GM23248 (cell line): ENCODE measurements around the gene KDELR1. TPM values are rescaled to one million over a fixed set of nuclear protein-coding genes. Genes with fewer than 3 reads are reported as not detected.

Experiments used
- DNase-seq: peaks from one replicate; pipeline ENCODE4 v3.0.0-alpha.2; 2015
- H2AFZ ChIP-seq: fragments of 200-600 bp; sonication (generic); 2 replicates; pipeline ENCODE4 v1.6.1; 2016; ENCODE audit warnings: antibody characterized with exemption
- H3F3A ChIP-seq: fragments of 200-600 bp; sonication (generic); 2 replicates; pipeline ENCODE4 v1.6.1; 2016; ENCODE audit warnings: mild to moderate bottlenecking, antibody characterized with exemption, mixed run types; ENCODE audit not compliant: insufficient read depth
- H3K27ac ChIP-seq: fragments of 200-600 bp; sonication (generic); 2 replicates; pipeline ENCODE4 v1.5.1; 2016; ENCODE audit warnings: mild to moderate bottlenecking
- H3K27me3 ChIP-seq: fragments of 200-600 bp; sonication (generic); replicated peaks from 2 replicates; pipeline ENCODE4 v1.6.1; 2016; ENCODE audit warnings: mild to moderate bottlenecking; ENCODE audit not compliant: insufficient read depth
- H3K36me3 ChIP-seq: fragments of 200-600 bp; sonication (generic); 2 replicates; pipeline ENCODE4 v1.6.1; 2016; ENCODE audit warnings: low read depth, mild to moderate bottlenecking
- H3K4me1 ChIP-seq: fragments of 200-600 bp; sonication (generic); 2 replicates; pipeline ENCODE4 v1.6.1; 2016; ENCODE audit warnings: mild to moderate bottlenecking; ENCODE audit not compliant: insufficient read depth
- H3K4me2 ChIP-seq: fragments of 200-600 bp; sonication (generic); one replicate; pipeline ENCODE4 v1.6.1; 2016; ENCODE audit warnings: mild to moderate bottlenecking; ENCODE audit not compliant: unreplicated experiment
- H3K4me3 ChIP-seq: fragments of 200-600 bp; sonication (generic); 2 replicates; pipeline ENCODE4 v1.5.1; 2016; ENCODE audit warnings: mild to moderate bottlenecking
- H3K79me2 ChIP-seq: fragments of 200-600 bp; sonication (generic); 2 replicates; pipeline ENCODE4 v1.6.1; 2016; ENCODE audit warnings: mild to moderate bottlenecking; ENCODE audit not compliant: insufficient read depth
- H3K9ac ChIP-seq: fragments of 200-600 bp; sonication (generic); 2 replicates; pipeline ENCODE4 v1.6.1; 2016; ENCODE audit warnings: mild to moderate bottlenecking
- H3K9me2 ChIP-seq: fragments of 200-600 bp; sonication (generic); 2 replicates; pipeline ENCODE4 v1.6.1; 2016; ENCODE audit warnings: mixed run types, mild to moderate bottlenecking, moderate library complexity; ENCODE audit not compliant: insufficient read depth
- H3K9me3 ChIP-seq: fragments of 200-600 bp; sonication (generic); one replicate; pipeline ENCODE4 v1.6.1; 2017; ENCODE audit warnings: low read depth
- H4K20me1 ChIP-seq: fragments of 200-600 bp; sonication (generic); 2 replicates; pipeline ENCODE4 v1.6.0; 2016; ENCODE audit not compliant: insufficient read depth
- EZH2 ChIP-seq: fragments of 200-600 bp; sonication (generic); IDR thresholded peaks from 2 replicates; pipeline ENCODE4 v1.6.1; 2018; ENCODE audit warnings: antibody characterized with exemption, mild to moderate bottlenecking; ENCODE audit not compliant: insufficient read depth, poor library complexity, severe bottlenecking
- EZH2phosphoT487 ChIP-seq: fragments of 200-600 bp; sonication (generic); IDR thresholded peaks from 2 replicates; pipeline ENCODE4 v1.6.1; 2018; ENCODE audit warnings: antibody characterized with exemption, moderate library complexity, mild to moderate bottlenecking, low read depth; ENCODE audit not compliant: insufficient read depth
- WGBS, 2 experiments: methylation state at CpG; one replicate each; pipeline ENCODE4 v1.1.6; 2015 to 2017; ENCODE audit warnings: low lambda C conversion rate in 2 of 2, low coverage in 1 of 2; ENCODE audit errors: missing lambda C conversion rate in 2 of 2; 5-methylcytosine and 5-hydroxymethylcytosine counted together
- in situ Hi-C: fragments of 300-500 bp; cut with MboI; formaldehyde crosslinking; loops from 2 replicates; pipeline ENCODE4 v1.15.0; 2020
- polyA plus RNA-seq: library from polyadenylated mRNA; unstranded; fragments of >200 nt; fragmentation: Nextera tagmentation; extraction: Ambion mirVana; gene quantifications from 2 replicates; pipeline ENCODE4 v1.2.1, GENCODE V29; 2016
- total RNA-seq: library from RNA; depleted of rRNA; stranded (reverse); fragments of >200 nt; shearing (Covaris generic); gene quantifications from 2 replicates; pipeline ENCODE4 v1.2.3, GENCODE V29; 2014

KDELR1 gene
- total and polyA plus RNA-seq, 2 experiments from 2014 or later = 170 to 231 TPM

DNA sequence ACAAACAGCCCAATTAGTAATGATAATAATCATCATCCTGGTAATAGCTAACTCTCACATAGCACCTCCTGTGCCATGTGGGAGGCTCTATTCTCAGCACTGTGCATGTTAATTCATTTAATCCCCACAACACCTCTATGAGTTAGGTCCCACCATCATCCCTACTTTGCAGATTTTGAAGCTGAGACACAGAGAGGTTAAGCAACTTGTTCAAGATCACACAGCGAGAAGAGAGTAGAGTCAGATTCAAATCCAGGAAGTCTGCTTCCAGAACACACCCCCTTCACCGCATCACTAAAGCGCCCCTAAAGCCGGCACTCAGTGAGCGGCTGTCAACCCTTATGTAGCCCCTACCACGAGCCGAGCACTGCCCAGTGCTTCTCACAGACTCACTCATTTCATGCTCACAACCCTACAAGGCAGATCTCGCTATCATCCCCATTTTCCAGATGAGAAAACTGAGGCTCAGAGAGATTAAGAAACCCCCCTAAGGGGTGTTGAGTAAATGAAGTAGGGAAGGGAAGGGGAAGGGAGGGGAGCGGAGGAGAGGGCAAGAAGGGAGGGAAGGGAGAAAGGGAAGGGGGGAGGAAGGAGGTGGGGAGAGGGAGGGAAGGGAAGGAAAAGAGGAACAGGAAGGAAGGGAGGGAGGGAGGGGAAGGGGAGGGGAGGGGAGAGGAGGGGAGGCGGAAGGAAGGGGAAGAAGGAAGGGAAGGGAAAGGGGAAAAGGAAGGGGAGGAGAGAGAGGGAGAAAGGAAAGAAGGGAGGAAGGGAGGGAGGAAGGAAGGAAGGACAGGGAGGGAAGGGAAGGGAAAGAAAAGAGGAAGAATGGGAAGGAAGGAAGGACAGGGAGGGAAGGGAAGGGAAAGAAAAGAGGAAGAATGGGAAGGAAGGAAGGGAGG, 49.6 kb downstream of the KDELR1 start:
- 87 to 90% methylated on average over 9 to 10 of the region's 10 CpGs for WGBS, 2 experiments
- DNase-seq = no peak
- no peak overlapping the region for H3K4me2 ChIP-seq
- no peaks in the 10 kb centered on the region for H3K9me3 ChIP-seq
- TF ChIP-seq EZH2 (no peak), EZH2phosphoT487 (no peak)
- H3K27me3 ChIP-seq = no peaks in the 10 kb centered on the region
- no peaks in the 10 kb centered on the region for H3K9me2 ChIP-seq
- H3K4me3 ChIP-seq = no peak overlapping the region
- in situ Hi-C loops = no loop called here
- H3K36me3 ChIP-seq = no peaks in the 10 kb centered on the region
- H3K27ac ChIP-seq = no peak overlapping the region
- H3F3A ChIP-seq = no peaks in the 10 kb centered on the region
- H3K79me2 ChIP-seq = no peaks in the 10 kb centered on the region
- no peak overlapping the region for H2AFZ ChIP-seq
- no peaks in the 10 kb centered on the region for H4K20me1 ChIP-seq
- no peaks in the 10 kb centered on the region for H3K4me1 ChIP-seq
- no peak overlapping the region for H3K9ac ChIP-seq

- H3K9ac ChIP-seq = no peak overlapping the region
- in situ Hi-C loops = no loop called here
- H3F3A ChIP-seq = no peaks in the 10 kb centered on the region
- no peaks in the 10 kb centered on the region for H3K9me2 ChIP-seq
- peak; percentile 38 for DNase-seq
- no peaks in the 10 kb centered on the region for H3K79me2 ChIP-seq
- 86 to 89% methylated on average over 11 of the region's 11 CpGs for WGBS, 2 experiments
- H3K27ac ChIP-seq = no peak overlapping the region
- TF ChIP-seq EZH2 (no peak), EZH2phosphoT487 (no peak)
- no peaks in the 10 kb centered on the region for H3K36me3 ChIP-seq
- H4K20me1 ChIP-seq = no peaks in the 10 kb centered on the region
- H3K4me2 ChIP-seq = no peak overlapping the region
- no peaks in the 10 kb centered on the region for H3K4me1 ChIP-seq
- H3K27me3 ChIP-seq = no peaks in the 10 kb centered on the region
- H3K9me3 ChIP-seq = no peaks in the 10 kb centered on the region
- H2AFZ ChIP-seq = no peak overlapping the region
- no peak overlapping the region for H3K4me3 ChIP-seq
Measured at GRCh38 chr19:48340995-48341394, 50.4 kb downstream of the KDELR1 start.

DNA sequence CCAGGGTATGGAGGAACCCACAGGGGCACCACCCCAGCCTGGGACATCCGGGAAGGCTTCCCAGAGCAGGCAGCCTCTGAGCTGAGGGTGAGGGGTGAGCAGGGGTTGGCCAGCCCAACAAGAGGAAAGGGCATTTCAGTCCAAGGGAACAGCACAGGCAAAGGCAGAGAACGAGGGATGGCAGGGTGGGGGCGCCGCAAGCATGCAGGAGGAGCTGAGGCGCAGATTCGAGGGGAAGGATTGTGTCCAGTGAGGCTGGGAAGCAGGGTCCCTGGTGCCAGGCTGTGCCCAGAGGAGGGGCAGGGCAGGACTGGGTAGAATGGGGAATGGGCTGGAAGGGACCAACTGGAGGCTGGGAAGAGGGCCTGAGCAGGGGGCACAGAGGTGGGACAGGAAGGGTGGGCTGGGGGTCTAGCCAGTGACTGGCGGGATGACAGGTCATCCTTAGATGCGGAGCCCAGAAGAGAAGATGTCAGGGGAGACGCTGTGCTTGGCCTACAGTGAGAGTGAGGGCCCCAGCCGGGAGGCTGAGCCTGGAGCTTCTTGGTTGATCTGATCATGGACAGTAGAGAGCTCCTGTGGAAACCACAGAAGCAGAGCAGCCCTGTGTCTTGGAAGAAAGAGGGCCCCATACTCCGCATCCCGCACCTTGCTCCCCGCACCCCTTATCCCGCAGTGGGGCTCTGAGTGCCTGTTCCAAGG, 52.4 kb downstream of the KDELR1 start:
- Histone ChIP-seq H4K20me1 (no peaks in the 10 kb centered on the region), H3F3A (0 out of 2 replicates have a peak, but pooled peaks cover 9% of the 10 kb centered on the region), H3K79me2 (no peaks in the 10 kb centered on the region), H3K27me3 (no peaks in the 10 kb centered on the region), H3K4me2 (no peak overlapping the region), H3K27ac (no peak overlapping the region), H3K4me1 (no peaks in the 10 kb centered on the region), H3K9me2 (no peaks in the 10 kb centered on the region), H3K9ac (no peak overlapping the region), H2AFZ (no peak overlapping the region), H3K9me3 (no peaks in the 10 kb centered on the region), H3K4me3 (no peak overlapping the region), H3K36me3 (no peaks in the 10 kb centered on the region)
- 89 to 93% methylated on average over 12 to 14 of the region's 14 CpGs for WGBS, 2 experiments
- DNase-seq = no peak
- in situ Hi-C loops = no loop called here
- TF ChIP-seq EZH2 (no peak), EZH2phosphoT487 (no peak)

DNA sequence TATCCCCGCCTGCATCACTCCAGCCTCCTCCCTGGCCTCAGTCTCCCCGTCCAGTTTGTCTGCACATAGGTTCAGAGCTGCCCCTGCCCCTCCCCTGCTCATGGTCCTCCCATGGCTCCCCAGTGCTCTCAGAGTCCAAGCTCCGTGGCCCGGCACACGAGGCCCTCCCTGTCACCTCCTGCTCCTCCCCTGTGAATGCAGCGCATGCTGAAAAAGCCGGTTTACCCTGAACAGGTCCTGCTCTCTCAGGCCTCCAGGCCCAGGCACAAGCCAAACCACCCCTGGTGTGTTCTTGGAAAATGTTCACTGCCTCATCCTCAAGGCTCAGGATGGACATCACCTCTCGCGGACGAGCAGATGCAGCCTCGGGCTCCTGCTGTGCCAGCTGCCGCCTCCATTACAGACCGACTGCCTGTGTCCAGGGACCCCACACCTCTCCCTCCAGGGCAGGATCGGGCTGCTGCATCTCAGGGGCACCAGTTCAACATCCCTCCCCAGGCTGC, 53.0 kb downstream of the KDELR1 start:
- H2AFZ ChIP-seq = no peak overlapping the region
- H3K4me2 ChIP-seq = no peak overlapping the region
- H3K27ac ChIP-seq = no peak overlapping the region
- H3K9me2 ChIP-seq = no peaks in the 10 kb centered on the region
- H3K4me1 ChIP-seq = 0 out of 2 replicates have a peak, but pooled peaks cover 3% of the 10 kb centered on the region
- H3K9ac ChIP-seq = no peak overlapping the region
- H3K27me3 ChIP-seq = no peaks in the 10 kb centered on the region
- in situ Hi-C loops = no loop called here
- 0 out of 2 replicates have a peak, but pooled peaks cover 9% of the 10 kb centered on the region for H3F3A ChIP-seq
- TF ChIP-seq EZH2phosphoT487 (no peak), EZH2 (no peak)
- no peaks in the 10 kb centered on the region for H3K36me3 ChIP-seq
- WGBS, 2 experiments = 90 to 93% methylated on average over 14 of the region's 14 CpGs
- no peaks in the 10 kb centered on the region for H3K79me2 ChIP-seq
- DNase-seq = no peak
- H3K9me3 ChIP-seq = no peaks in the 10 kb centered on the region
- H4K20me1 ChIP-seq = no peaks in the 10 kb centered on the region
- H3K4me3 ChIP-seq = no peak overlapping the region
